Measurements from ENCODE around the gene SEMA3F.

SEMA3F gene

GRCh38 chr3:50163572-50164455 lies 8.7 kb downstream of the SEMA3F start:
- no peaks in the 10 kb centered on the region for H3K4me1 ChIP-seq (ENCODE audit: control insufficient read depth in 1 of 2, insufficient read depth in 1 of 2, low read depth in 1 of 2, low read length in 1 of 2)
- no peak overlapping the region for H3K4me3 ChIP-seq (ENCODE audit: low read depth in 1 of 2, low read length in 1 of 2)
- no peaks in the 10 kb centered on the region for H3K9me3 ChIP-seq
- TF ChIP-seq CTCF (IDR thresholded peaks at IDR 0.05): no peak
- no peak overlapping the region for H3K27ac ChIP-seq
- H3K36me3 ChIP-seq: no peaks in the 10 kb centered on the region
- H3K27me3 ChIP-seq: peaks cover 17% of the 10 kb centered on the region

- no peak overlapping the region for H3K27ac ChIP-seq
- no peaks in the 10 kb centered on the region for H3K36me3 ChIP-seq
Observed at GRCh38 chr3:50164481-50164880, 9.4 kb downstream of the SEMA3F start.

GRCh38 chr3:50164984-50165909 lies 10.1 kb downstream of the SEMA3F start:
- TF ChIP-seq CTCF (IDR thresholded peaks at IDR 0.05): no peak
- Histone ChIP-seq H3K4me3 (ENCODE audit: low read depth in 1 of 2, low read length in 1 of 2) (no peak overlapping the region), H3K9me3 (no peaks in the 10 kb centered on the region), H3K27me3 (peaks cover 4% of the 10 kb centered on the region), H3K4me1 (ENCODE audit: control insufficient read depth in 1 of 2, insufficient read depth in 1 of 2, low read depth in 1 of 2, low read length in 1 of 2) (no peaks in the 10 kb centered on the region), H3K27ac (no peak overlapping the region), H3K36me3 (no peaks in the 10 kb centered on the region)

More at GRCh38 chr3:50164481-50164880, 9.4 kb downstream of the SEMA3F start:
- Histone ChIP-seq H3K9me3 (no peaks in the 10 kb centered on the region), H3K27me3 (peaks cover 11% of the 10 kb centered on the region), H3K4me1 (ENCODE audit: control insufficient read depth in 1 of 2, insufficient read depth in 1 of 2, low read depth in 1 of 2, low read length in 1 of 2) (no peaks in the 10 kb centered on the region), H3K4me3 (ENCODE audit: low read depth in 1 of 2, low read length in 1 of 2) (no peak overlapping the region)
- no peak for TF ChIP-seq CTCF (IDR thresholded peaks at IDR 0.05)

GRCh38 chr3:50165910-50166538 lies 10.9 kb downstream of the SEMA3F start:
- H3K36me3 ChIP-seq: no peaks in the 10 kb centered on the region
- H3K27me3 ChIP-seq: peaks cover 4% of the 10 kb centered on the region
- no peak overlapping the region for H3K27ac ChIP-seq
- no peaks in the 10 kb centered on the region for H3K9me3 ChIP-seq
- H3K4me1 ChIP-seq (ENCODE audit: control insufficient read depth in 1 of 2, insufficient read depth in 1 of 2, low read depth in 1 of 2, low read length in 1 of 2): no peaks in the 10 kb centered on the region
- no peak overlapping the region for H3K4me3 ChIP-seq (ENCODE audit: low read depth in 1 of 2, low read length in 1 of 2)
- no peak for TF ChIP-seq CTCF (IDR thresholded peaks at IDR 0.05)

- H3K27ac ChIP-seq: no peak overlapping the region
- peaks cover 4% of the 10 kb centered on the region for H3K27me3 ChIP-seq
- no peaks in the 10 kb centered on the region for H3K36me3 ChIP-seq
- TF ChIP-seq CTCF (IDR thresholded peaks at IDR 0.05): no peak
- no peaks in the 10 kb centered on the region for H3K4me1 ChIP-seq (ENCODE audit: control insufficient read depth in 1 of 2, insufficient read depth in 1 of 2, low read depth in 1 of 2, low read length in 1 of 2)
- no peak overlapping the region for H3K4me3 ChIP-seq (ENCODE audit: low read depth in 1 of 2, low read length in 1 of 2)
- no peaks in the 10 kb centered on the region for H3K9me3 ChIP-seq
Observed at GRCh38 chr3:50166620-50167019, 11.5 kb downstream of the SEMA3F start.
